HFFc6 (cell line): ENCODE results near the gene LIN7B. TPM values are rescaled to one million over a fixed set of nuclear protein-coding genes. Genes with fewer than 3 reads are reported as not detected.

Experiments
- DNase-seq: peaks from one replicate; pipeline ENCODE4 v3.0.0-alpha.2; 2018
- H3K27ac Mint-ChIP-seq: 2 replicates; pipeline ENCODE4 v1.8.0; 2020; ENCODE audit warnings: mild to moderate bottlenecking, mixed read lengths
- H3K27me3 Mint-ChIP-seq: 2 replicates; pipeline ENCODE4 v1.8.0; 2021; ENCODE audit warnings: mild to moderate bottlenecking, moderate library complexity, mixed read lengths; ENCODE audit not compliant: insufficient read depth
- H3K36me3 Mint-ChIP-seq: 2 replicates; pipeline ENCODE4 v1.8.0; 2021; ENCODE audit warnings: low read depth, mixed read lengths
- H3K4me1 Mint-ChIP-seq: 2 replicates; pipeline ENCODE4 v1.8.0; 2020; ENCODE audit warnings: low read depth, mixed read lengths
- H3K4me3 Mint-ChIP-seq: 2 replicates; pipeline ENCODE4 v1.8.0; 2020; ENCODE audit warnings: mild to moderate bottlenecking, moderate library complexity, mixed read lengths
- H3K9me3 Mint-ChIP-seq: 2 replicates; pipeline ENCODE4 v1.8.0; 2020; ENCODE audit warnings: mild to moderate bottlenecking, mixed read lengths
- CTCF ChIP-seq: fragments of 200-600 bp; sonication (generic); IDR thresholded peaks from 2 replicates; pipeline ENCODE4 v1.5.0; 2021; ENCODE audit warnings: antibody characterized with exemption, mild to moderate bottlenecking
- long read RNA-seq: library from polyadenylated mRNA; unstranded; transcript quantifications from one replicate; pipeline ENCODE4 v2.0.0, GENCODE V29; 2019
- total RNA-seq, 6 experiments: library from RNA; stranded (reverse); fragmentation: NEBNext Ultra II Directional; extraction: Animal tissue kit (Norgen Biotek cat#: 25700); gene quantifications; 2 replicates in 1 of 6; 3 replicates in 5 of 6; pipeline ENCODE4 v1.2.3, GENCODE V29; 2021

The LIN7B gene
- 10 to 100 TPM in 4 of 6 experiments, 1 to 10 TPM in 2; 9.3 to 12.7 (median 10.2) TPM for total RNA-seq
- long read RNA-seq, partial matches to known transcripts, result 2 of 11 reads
- long read RNA-seq, other reads (novel, unspliced or antisense), result 4 of 11 reads

GRCh38 chr19:49113762-49114629 is at the start of gene LIN7B:
LIN7B (plus strand) TSS chr19:49114370; CDS start chr19:49114405, 35 bp downstream.
- H3K4me3 Mint-ChIP-seq, result peak within 1 kb of the TSS; percentile 86
- peak; percentile 48 for DNase-seq
- peaks cover 7% of the 10 kb centered on the region for H3K36me3 Mint-ChIP-seq
- peaks cover 57% of the 10 kb centered on the region for H3K4me1 Mint-ChIP-seq
- peaks cover 4% of the 10 kb centered on the region for H3K27me3 Mint-ChIP-seq
- H3K9me3 Mint-ChIP-seq, result no peaks in the 10 kb centered on the region
- peak; percentile 70 for TF ChIP-seq CTCF
- H3K27ac Mint-ChIP-seq, result peak within 1 kb of the TSS; percentile 43

GRCh38 chr19:49064768-49065611 is 49.2 kb upstream of the LIN7B start, which contains the start of gene NTF4:
NTF4 (minus strand) TSS chr19:49064818; CDS start chr19:49061997, 2,821 bp downstream.
- TF ChIP-seq CTCF, result no peak
- Mint-ChIP-seq H3K9me3 (peaks cover 12% of the 10 kb centered on the region), H3K27me3 (peaks cover 15% of the 10 kb centered on the region), H3K4me3 (no peak within 1 kb of the TSS; the same call in 1 of the 2 replicates), H3K36me3 (peaks cover 23% of the 10 kb centered on the region), H3K4me1 (peaks cover 29% of the 10 kb centered on the region), H3K27ac (no peak within 1 kb of the TSS; the same call in 1 of the 2 replicates)
- no peak for DNase-seq

- peaks cover 16% of the 10 kb centered on the region for H3K27me3 Mint-ChIP-seq
- H3K4me3 Mint-ChIP-seq, result no peak overlapping the region
- TF ChIP-seq CTCF, result no peak
- no peak for DNase-seq
- no peak overlapping the region; the same call in 1 of the 2 replicates for H3K27ac Mint-ChIP-seq
- peaks cover 24% of the 10 kb centered on the region for H3K4me1 Mint-ChIP-seq
- peaks cover 29% of the 10 kb centered on the region for H3K36me3 Mint-ChIP-seq
- peaks cover 17% of the 10 kb centered on the region for H3K9me3 Mint-ChIP-seq
These were observed 48.2 kb upstream of the LIN7B start for GRCh38 chr19:49065905-49066512.

GRCh38 chr19:49067554-49067953 is 46.6 kb upstream of the LIN7B start:
- Mint-ChIP-seq H3K27ac (no peak overlapping the region), H3K4me1 (peaks cover 24% of the 10 kb centered on the region), H3K9me3 (peaks cover 18% of the 10 kb centered on the region), H3K4me3 (no peak overlapping the region), H3K36me3 (peaks cover 29% of the 10 kb centered on the region), H3K27me3 (peaks cover 21% of the 10 kb centered on the region)
- no peak for TF ChIP-seq CTCF
- DNase-seq, result no peak

- Mint-ChIP-seq H3K27ac (peak overlapping the region; percentile 62; the same call in 1 of the 2 replicates), H3K4me3 (no peak overlapping the region), H3K27me3 (peaks cover 29% of the 10 kb centered on the region), H3K4me1 (peaks cover 39% of the 10 kb centered on the region), H3K9me3 (peaks cover 24% of the 10 kb centered on the region), H3K36me3 (peaks cover 34% of the 10 kb centered on the region)
- TF ChIP-seq CTCF, result no peak
- DNase-seq, result peak; percentile 42
These were observed 45.1 kb upstream of the LIN7B start for GRCh38 chr19:49069026-49069425.
